H4 (cell line): ENCODE results near the gene UST. TPM values are rescaled to one million over a fixed set of nuclear protein-coding genes. Genes with fewer than 3 reads are reported as not detected.

ENCODE experiments used
- DNase-seq: peaks from one replicate; pipeline ENCODE4 v3.0.0-alpha.2; 2015; ENCODE audit warnings: low spot score
- total RNA-seq: library from RNA; depleted of rRNA; stranded (reverse); fragments of >200 nt; shearing (Covaris generic); gene quantifications from 2 replicates; pipeline ENCODE4 v1.2.3, GENCODE V29; 2014

UST gene
- total RNA-seq, 1 experiment from 2014 or later: 11.7 TPM

DNA sequence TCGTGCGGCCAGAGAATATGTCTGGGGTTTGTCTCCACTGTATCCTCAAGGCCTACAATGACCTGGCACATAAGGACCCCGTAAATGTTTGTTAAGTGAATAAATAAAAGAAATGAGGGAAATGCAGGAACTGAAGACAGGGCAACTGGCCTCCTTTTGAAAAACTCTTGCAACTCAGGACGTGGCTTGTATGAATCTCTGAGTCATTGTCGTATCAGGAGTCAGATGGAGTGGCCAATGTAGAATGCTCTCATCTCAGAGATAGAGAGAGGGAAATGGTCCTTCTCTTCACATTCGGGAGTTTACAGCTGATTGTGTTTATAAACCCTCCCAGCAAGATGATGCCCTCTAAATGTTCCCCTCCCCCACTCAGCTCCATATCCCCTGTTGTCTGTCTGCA, 57.1 kb downstream of the UST start:
- DNase-seq: no peak

DNA sequence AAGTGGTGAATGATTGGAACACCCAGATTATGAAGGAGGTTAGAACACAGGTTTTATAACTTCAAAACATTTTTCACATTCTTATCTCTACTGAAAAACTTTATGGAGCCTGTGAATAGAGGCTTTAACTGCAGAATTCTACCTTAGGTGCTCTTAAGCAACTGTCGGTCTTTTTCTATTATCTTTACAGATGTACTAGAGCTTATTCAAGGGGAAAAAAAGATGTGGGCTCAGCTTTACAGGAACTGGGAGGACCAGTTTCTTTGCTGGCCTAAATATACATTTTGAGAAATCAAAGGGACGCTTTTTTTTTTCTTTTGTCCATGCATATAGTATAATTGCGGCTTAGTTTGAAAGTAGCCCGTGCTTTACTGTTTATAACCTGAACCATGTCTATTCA, 58.9 kb downstream of the UST start:
- DNase-seq: no peak

DNA sequence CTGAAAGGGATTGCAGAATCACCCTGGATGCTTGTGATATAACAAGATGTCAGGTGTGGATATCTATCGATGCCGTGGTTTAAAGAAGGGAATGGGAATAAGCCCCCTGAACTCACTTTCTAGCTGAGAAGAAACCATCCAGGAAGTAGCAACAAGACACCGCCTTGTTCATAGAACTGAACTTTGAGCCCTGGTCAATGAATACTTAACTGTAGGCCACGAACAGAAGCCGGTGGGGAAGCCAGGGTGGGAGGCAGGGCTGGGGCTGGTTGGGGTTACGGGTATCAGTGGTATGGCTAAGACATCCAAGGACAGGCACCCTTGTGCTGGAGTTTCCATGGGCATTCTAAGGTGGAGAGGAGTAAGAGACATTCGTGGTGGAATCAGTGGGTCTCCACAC, 61.0 kb downstream of the UST start:
- DNase-seq: no peak

DNA sequence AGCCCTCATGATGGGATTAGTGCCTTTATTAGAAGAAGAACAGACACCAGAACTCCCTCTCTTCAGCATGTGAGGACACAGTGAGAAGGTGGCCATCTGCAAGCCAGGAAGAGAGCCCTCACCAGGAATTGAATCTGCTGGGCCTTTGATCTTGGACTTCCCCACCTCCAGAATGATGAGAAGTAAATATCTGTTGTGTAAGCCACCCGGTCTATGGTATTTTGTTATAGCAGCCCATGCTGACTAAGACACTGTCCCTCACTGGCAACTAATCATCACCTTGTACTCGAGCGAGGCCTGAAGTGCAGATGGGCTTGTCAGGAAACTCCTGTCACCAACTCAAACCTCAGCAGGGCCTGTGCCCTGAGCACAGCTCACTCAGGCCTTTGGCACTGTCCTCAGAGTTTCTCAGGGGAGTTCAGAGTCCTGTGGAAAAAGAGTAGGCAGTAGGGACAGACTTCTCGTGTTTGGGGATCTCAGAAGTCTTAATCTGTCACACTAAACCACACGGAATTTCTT, 62.0 kb downstream of the UST start:
- DNase-seq: no peak

DNA sequence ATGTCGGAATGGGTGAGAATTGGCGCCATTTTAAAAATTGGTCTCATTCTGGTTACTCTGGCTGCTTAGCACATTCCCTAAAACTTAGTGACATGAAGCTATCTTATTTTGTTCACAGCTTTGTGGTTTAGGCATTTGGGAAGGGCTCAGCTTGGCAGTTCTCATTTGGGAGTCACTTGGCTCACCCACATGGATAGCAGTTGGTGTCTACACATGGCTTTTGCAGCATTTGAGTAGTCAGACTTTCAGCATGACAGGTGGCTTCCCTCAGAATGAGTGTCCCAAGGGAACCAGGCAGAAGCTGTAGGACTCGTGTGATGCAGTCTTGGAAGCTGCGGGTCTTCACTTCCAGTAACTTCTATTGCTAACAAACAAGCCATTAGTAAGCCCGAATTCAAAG, 64.6 kb downstream of the UST start:
- no peak for DNase-seq

DNA sequence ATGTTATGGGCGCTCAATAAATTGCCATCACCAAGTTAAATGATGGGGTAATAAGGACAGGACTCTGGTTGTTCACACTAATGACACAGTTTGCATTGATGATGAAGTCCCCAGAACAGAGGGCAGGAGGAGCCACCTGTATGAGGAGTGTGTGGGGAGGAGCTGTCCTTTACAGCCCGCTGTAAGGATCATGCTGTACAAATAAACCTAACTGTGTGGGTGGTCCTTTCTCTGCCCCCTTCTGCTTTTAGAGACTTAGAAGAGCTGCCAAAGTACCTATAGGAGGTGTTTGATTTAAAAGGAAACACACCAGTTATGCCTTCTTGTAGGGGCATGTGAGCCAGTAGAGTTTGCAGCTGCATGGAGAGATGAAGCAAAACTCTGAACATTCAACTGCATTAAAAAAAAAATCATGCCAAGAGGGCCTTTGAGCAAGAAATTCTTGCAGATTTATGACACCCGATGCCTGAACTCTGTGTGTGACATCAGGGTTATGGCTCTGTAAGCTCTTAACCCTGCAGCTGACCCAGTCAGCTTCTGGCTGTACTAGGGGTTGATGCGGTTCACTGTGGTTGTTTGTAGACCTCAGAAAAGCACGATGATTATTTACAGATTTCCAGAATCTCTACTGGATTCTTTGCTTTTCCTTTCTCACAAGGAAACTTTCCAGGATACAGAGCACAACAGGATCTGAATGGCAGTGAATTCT, 67.4 kb downstream of the UST start:
- DNase-seq: no peak

DNA sequence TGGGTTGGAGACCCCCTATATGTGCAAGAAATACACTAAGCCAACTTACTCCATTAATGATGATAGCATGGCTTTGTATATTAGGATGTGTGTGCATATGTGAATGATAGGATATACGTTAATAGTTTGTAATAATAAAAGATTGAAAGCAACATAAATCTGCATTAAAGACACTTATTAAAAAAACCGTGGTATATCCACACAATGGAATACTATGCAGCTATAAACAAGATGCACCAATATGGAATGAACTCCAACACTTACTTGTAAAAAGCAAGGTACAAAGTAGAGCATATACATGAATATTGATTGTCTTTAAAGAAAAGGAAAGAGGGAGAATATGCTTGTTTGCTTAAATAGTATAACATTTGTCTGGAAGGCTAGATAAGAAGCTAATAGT, 68.0 kb downstream of the UST start:
- no peak for DNase-seq

DNA sequence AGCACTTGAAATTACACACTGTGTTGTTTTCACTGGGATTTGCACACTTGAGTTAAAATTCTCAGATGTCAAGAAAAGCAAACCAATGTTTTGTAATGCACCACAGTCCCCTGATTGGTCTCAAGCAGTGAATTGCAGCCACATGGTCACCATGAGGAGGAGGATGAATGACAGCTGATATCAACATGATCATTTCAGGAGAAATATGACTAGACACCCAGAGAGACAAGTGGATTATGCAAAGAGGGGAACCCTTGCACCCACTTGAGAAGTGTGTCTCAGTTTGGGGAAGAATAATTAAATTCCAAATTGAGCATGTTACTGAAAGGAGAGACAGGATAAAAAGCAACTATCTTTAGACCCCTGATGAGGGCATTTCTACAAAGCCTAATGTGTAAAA, 69.3 kb downstream of the UST start:
- no peak for DNase-seq

DNA sequence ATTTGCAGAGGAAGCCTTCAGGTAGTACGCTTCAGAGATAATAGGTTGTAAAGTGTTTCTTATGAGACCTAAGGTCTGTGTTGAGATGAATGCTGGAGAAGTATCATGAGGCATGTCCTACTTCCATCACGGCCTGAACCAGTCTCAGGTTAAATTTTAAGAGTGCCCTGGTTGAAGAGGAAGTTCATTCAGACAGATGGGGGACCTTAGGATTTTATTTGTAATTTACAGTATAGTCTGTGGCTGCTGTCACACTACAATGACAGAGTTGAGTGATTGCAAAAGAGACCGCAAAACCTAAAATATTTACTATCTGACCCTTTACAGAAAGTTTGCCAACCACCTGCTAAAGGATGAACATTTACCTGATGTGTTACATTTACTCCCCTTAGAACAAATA, 70.9 kb downstream of the UST start:
- no peak for DNase-seq

DNA sequence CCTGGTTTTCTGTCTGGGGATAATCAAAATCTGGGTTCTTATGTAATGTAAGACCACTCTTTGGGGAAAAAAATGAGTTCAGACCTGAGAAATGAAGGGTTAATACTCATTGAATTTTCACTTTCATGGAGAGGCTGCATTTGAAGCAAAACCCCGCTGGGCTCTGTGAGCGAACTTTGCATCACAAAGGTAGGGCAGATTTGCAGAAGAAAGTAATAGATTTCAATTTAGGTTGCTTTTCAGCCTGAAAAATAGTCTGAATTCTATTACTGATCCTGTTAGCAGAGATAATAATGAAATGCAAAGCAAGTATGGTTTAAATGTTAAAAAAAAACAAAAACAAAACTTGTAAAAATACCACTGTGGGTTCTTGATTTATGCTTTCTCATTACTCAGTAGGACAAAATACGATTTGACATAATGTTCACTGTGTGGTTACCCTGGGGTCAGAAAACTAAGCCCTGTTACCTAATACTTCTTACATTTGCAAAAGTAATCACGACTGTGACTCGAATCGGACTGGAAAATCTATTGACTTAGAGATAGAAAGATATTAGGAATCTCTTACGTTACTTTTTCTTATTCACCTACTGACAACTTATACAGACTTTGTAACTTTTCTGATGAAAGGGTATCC, 72.2 kb downstream of the UST start:
- peak; percentile 11 for DNase-seq

DNA sequence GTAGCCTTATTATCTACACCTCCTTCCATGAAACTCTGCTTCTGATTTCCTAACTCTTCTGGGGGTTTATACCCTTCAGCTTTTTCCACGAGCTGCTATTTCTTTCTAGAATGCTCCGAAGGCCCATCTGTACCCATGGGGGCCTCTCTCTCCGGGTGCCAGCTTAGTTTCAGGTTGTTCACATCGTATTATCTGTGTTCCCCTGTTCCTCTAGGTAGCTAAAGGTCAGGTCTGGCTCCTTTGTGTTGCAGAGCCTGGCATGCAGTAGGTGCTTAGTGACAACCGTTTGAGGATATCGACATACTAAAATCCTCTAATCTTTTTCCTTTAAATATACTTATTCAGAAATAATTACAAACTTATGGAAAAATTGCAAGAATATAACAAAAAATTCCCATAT, 73.0 kb downstream of the UST start:
- no peak for DNase-seq

DNA sequence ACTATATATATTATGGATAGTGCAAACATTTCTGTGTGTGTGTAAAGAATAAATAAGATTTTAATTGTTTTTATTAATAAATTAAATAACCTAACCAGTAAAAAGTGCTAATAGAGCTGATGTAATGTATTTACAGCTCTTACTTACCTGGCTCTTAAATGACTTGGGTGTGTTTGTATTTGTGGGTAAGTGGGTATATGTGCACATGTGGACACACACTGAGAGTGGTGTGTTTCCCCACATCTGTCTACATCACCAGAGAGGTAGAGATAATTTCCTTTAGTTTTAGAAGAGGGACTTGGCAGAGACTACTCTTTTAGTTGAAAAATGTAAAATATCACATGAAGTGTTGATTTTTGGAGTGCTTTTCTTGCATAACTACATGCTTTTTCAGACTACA, 76.0 kb downstream of the UST start:
- no peak for DNase-seq

DNA sequence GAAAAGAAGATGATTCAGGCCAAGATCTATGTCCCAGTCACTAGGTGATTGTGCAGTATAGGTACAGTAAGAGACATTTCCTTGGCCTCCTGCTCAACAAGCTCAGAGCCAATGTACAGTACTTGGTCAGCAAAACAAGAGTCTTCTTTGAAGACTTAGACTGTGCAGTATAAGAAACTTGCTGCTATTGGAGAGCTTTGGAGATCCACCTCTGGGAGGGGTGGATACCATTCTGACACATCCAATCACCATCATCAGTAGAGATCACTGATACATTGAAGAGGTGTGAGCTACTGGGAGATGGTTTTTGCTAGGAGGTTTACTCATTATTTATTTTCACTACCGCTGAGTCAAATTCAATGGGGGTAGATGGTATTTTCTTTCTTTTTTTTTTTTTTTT, 77.5 kb downstream of the UST start:
- DNase-seq: no peak

DNA sequence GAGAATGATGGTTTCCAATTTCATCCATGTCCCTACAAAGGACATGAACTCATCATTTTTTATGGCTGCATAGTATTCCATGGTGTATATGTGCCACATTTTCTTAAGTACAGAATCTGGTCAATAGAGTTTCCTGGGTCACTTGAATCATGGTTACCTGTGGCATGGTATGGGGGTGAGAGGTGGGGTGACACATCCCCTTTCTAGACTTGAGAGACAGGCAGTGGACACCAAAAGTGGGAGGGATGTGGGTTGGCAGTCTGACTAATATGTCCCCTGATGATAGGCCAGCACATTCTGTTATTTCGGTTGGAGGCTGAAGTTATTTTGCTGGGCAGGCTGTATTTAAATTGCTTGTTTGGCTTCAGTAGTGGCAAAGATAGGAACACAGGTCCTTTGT, 78.1 kb downstream of the UST start:
- DNase-seq: no peak

DNA sequence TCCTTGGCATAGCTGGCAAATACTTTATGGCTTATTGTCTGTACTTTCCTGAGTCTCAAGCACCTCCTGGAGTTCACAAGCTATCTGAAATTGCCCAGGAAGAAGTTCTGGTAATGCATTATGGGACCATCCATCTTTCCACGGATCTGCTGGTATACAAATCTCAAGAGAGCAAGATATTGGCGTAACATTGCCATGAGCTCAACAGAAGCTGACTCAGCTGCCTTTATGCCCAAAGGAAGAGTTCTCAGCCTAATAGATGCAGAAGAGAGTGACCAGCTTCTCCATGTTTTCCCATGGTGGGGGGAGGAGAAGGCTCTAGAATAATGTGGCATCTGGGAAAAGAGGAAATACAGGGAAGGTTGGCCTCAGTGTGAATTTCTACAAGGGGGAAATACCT, 78.7 kb downstream of the UST start:
- DNase-seq: no peak

DNA sequence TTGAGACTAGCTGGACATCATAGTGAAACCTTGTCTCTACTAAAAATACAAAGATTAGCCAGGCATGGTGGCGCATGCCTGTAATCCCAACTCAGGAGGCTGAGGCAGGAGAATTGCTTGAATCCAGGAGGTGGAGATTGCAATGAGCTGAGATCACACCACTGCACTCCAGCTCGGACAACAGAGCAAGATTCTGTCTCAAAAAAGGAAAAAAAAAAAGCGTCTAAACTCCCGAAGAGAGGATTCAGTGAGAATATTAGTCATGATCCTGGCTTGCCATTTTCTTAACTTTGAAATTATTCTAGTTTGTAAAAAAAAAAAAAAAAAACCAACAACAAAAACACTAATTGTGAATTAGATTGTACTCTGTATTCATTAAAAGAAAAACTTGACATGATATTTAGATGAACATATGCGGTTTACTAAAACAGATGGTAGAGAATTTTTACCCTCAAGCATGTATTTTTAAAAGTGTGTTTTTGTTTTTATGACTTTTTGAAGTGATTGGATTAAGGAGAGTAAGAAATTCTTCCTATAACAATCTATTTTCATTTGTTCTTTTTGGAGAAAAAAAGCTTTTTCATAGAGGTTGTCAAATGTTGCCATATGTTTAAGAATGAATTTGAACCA, 80.7 kb downstream of the UST start:
- DNase-seq: no peak

DNA sequence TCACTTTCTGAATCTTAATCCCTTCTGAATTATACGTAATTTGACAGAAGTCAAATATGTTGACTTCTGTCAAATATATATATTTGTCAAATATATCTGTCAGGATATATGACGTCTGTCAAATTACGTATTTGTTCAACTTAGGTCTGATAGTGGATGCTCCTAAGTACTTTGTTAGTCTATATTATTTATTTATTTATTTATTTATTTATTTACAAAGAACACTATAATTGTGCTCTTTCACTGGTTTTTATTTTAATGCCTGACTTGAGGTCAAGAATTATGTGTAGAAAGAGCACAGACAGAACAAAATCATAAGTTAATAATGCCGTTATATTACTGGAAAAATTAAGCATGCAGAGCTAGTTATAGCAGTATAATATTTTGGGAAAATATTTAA, 81.2 kb downstream of the UST start:
- DNase-seq: no peak

DNA sequence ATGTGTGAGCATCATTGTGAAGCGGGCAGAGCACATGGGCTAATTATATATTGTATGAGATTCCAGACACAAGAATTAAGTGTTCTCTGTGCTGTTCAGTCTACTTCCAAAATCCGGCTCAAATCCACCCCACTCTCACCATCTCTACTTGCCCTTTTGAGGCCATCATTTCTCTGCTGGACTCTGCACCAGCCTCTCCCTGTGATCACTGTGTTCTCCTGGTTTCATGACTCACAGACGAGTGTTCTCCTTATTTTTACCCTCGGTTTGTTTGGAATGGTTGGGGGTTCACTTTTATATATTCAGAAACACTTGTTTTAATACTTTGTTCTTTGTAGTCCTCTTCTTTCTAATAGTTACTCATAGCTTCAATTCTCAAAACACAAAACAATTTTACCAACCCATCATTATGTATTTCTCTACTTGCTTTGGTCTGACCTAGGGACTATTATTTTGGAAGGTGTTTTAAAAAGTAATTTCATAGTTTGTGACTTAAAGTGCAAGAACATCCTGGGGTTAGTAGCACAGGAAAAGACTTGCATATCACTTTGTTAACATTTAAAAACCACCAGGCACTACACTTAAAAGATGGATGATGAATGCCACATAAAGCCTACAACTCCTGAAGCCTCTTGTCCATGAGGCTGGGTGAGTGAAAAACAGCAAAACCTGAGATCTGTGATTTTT, 82.7 kb downstream of the UST start:
- no peak for DNase-seq

DNA sequence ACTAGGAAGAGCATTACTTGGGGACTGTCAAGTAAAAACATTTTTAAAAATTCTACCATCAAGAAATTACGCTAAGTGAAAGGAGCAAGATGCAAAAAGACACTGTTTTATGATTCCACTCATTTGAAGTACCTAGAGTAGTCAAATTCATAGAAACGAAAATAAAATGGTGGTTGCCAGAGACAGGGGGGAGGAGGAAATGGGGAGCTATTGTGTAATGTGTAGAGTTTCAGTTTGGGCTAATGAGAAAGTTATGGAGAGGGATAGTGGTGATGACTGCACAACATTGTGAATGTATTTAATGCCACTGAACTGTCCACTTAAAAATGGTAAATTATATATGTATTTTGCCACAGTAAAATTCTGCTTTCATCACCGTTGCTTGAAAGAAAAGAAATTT, 83.8 kb downstream of the UST start:
- no peak for DNase-seq

DNA sequence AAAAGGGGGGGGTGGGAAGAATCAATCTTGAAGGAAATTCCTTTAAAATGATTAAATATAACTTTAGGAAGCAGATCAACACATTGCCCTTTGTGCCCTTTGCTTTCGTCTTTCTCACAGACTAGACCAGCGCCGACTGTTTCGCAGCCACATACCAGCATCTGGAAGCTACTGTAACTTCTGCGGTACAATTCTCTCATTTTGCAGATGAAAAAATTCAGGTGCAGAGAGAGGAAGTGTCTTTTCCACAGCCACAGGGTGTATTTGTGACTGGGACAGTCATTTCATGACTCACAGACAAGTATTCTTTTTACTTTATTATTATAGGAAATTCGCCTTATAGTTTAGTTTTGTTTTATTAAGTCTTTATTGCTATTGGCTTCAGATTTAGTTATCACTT, 84.2 kb downstream of the UST start:
- DNase-seq: no peak

DNA sequence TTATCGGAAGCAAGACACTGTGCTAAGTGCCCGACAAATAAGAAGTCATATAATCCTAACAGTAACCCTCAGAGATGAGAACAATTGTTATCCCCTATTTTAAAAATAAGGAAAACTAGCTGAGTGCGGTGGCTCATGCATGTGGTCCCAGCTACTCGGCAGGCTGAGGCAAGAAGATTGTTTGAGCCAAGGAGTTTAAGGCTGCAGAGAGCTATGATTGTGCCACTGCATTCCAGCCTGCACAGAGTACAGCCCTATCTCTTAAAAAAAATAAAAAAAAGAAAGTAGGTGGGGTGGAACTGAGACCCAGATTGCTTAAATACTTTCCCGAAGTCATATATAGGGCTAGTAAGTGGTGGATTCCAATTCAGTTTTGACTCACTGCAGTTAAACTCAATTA, 84.7 kb downstream of the UST start:
- no peak for DNase-seq

DNA sequence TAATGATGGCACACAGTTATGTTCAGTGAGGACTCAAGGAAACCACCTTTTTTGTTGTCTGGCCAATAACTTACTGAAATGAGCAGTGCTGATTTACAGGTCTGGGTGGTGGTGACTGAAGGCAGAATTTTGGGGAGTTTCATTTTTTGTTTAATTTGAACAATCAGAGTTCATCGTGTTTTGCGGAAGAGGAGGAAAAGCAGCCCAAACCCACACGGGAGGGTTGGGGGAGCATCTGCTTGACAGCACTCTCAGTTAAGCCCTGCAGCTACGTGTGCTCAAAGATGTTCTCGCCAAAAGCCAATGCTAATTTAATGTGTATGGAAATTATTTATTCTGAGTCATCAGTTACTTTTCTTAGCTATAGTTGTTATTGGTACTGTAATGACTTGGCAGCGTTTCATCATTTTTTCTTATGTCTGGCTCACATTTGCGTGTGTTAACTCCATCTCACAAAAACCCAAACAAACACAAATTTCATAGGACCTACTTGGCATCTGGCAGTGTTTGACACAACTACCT, 89.2 kb downstream of the UST start:
- peak; percentile 60 for DNase-seq
